SK-N-MC (cell line): ENCODE data around the gene KCNH5.

Experiments
- EZH2 ChIP-seq: fragments of 200-600 bp; sonication (generic); IDR thresholded peaks from one replicate; pipeline ENCODE4 v1.6.1; 2017; ENCODE audit warnings: antibody characterized with exemption
- POLR2AphosphoS5 ChIP-seq: IDR thresholded peaks from 2 replicates; pipeline ENCODE4 v1.6.1; 2012; ENCODE audit warnings: mild to moderate bottlenecking, low read depth, low read length, borderline replicate concordance

- TF ChIP-seq POLR2AphosphoS5 = no peak
- TF ChIP-seq EZH2 = no peak
Observed at GRCh38 chr14:63032641-63033040, 12.6 kb downstream of the KCNH5 start.
